SK-N-MC (cell line): ENCODE measurements around the gene WNT8B.

Source experiments
- EZH2 ChIP-seq: fragments of 200-600 bp; sonication (generic); IDR thresholded peaks from one replicate; pipeline ENCODE4 v1.6.1; 2017; ENCODE audit warnings: antibody characterized with exemption
- FOXP2 ChIP-seq: optimal IDR thresholded peaks from 2 replicates; pipeline ENCODE3; 2011; ENCODE audit warnings: mild to moderate bottlenecking, moderate library complexity; ENCODE audit not compliant: insufficient read depth; ENCODE audit errors: extremely low read length, control extremely low read depth
- POLR2AphosphoS5 ChIP-seq: IDR thresholded peaks from 2 replicates; pipeline ENCODE4 v1.6.1; 2012; ENCODE audit warnings: mild to moderate bottlenecking, low read depth, low read length, borderline replicate concordance

- no peak for TF ChIP-seq EZH2
- TF ChIP-seq POLR2AphosphoS5: no peak
- TF ChIP-seq FOXP2: no peak
Observed at GRCh38 chr10:100524206-100524605, 61.4 kb downstream of the WNT8B start.
